Measurements from ENCODE around the gene ATP5PB.

The ATP5PB gene

DNA sequence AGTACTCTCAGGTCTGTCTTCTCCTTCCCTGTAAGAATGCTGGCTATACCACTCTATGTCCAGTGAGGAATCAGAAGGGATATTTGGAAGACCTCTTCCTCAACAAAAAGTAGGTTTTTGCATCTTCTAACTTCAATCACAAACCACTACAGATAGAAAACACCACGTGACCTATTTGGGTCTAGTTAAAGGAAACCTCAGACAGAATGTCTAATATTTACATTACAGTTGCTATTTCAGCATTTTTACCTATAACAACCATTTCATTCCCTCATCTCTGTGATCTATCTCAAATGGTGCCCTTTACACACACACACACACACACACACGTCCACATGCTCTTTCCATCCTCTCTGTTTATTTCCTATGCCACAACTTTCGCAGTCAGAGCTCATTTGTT is 62.1 kb downstream of the ATP5PB start:
- DNase-seq, result no peak
